Fibroblast of mammary gland (primary cell): ENCODE results near the gene DTNBP1.

Source experiments
- DNase-seq: peaks from one replicate; pipeline ENCODE4 v3.0.0-alpha.2; 2010; ENCODE audit warnings: low read depth
- H3K4me3 ChIP-seq: 2 replicates; pipeline ENCODE4 v1.5.1; 2011; ENCODE audit warnings: low read depth, mild to moderate bottlenecking, low read length, moderate library complexity; ENCODE audit not compliant: control insufficient read depth
- CTCF ChIP-seq: conservative IDR thresholded peaks from 2 replicates; pipeline ENCODE4 v1.5.1; 2011; ENCODE audit warnings: low read depth, low read length, inconsistent platforms; ENCODE audit not compliant: control insufficient read depth, insufficient read depth

Gene DTNBP1

GRCh38 chr6:15554728-15555100, 108.1 kb downstream of the DTNBP1 start:
- TF ChIP-seq CTCF, result no peak
- no peak overlapping the region for H3K4me3 ChIP-seq
- DNase-seq, result no peak

- H3K4me3 ChIP-seq, result no peak overlapping the region
- DNase-seq, result no peak
- TF ChIP-seq CTCF, result no peak
These were observed 109.0 kb downstream of the DTNBP1 start for GRCh38 chr6:15553736-15554294.

- no peak for TF ChIP-seq CTCF
- DNase-seq, result no peak
- H3K4me3 ChIP-seq, result no peak overlapping the region
These were observed 109.8 kb downstream of the DTNBP1 start for GRCh38 chr6:15553031-15553430.

GRCh38 chr6:15551798-15552197, 111.0 kb downstream of the DTNBP1 start:
- H3K4me3 ChIP-seq, result no peak overlapping the region
- DNase-seq, result no peak
- no peak for TF ChIP-seq CTCF

- TF ChIP-seq CTCF, result no peak
- no peak overlapping the region for H3K4me3 ChIP-seq
- DNase-seq, result no peak
These were observed 111.6 kb downstream of the DTNBP1 start for GRCh38 chr6:15551262-15551661.

GRCh38 chr6:15550546-15551123, 112.2 kb downstream of the DTNBP1 start:
- no peak for DNase-seq
- H3K4me3 ChIP-seq, result no peak overlapping the region
- no peak for TF ChIP-seq CTCF

GRCh38 chr6:15549371-15549770, 113.5 kb downstream of the DTNBP1 start:
- DNase-seq, result no peak
- H3K4me3 ChIP-seq, result no peak overlapping the region
- TF ChIP-seq CTCF, result no peak
